HepG2 (cell line): ENCODE data around the gene ABCC3. TPM values are rescaled to one million over a fixed set of nuclear protein-coding genes. Genes with fewer than 3 reads are reported as not detected.

ENCODE experiments used
- BORCS8-MEF2B ChIP-seq: sonication (generic); formaldehyde crosslinking; IDR thresholded peaks from 2 replicates; pipeline ENCODE4 v1.8.0; 2022; ENCODE audit warnings: mild to moderate bottlenecking, missing genetic modification reagents
- CEBPB ChIP-seq: IDR thresholded peaks from 2 replicates; pipeline ENCODE4 v1.6.1; 2011; ENCODE audit warnings: low read depth, low read length, improper control_type of control experiment, borderline replicate concordance
- JUNB ChIP-seq: sonication (generic); formaldehyde crosslinking; IDR thresholded peaks from 2 replicates; pipeline ENCODE4 v1.8.0; 2022; ENCODE audit warnings: missing genetic modification reagents, mild to moderate bottlenecking, borderline replicate concordance
- MAFG ChIP-seq: sonication (generic); formaldehyde crosslinking; IDR thresholded peaks from 2 replicates; pipeline ENCODE4 v1.5.1; 2020; ENCODE audit warnings: mild to moderate bottlenecking, missing genetic modification reagents
- RFXAP ChIP-seq: sonication (generic); formaldehyde crosslinking; IDR thresholded peaks from 2 replicates; pipeline ENCODE4 v1.4.0; 2020; ENCODE audit warnings: missing genetic modification reagents, borderline replicate concordance
- SALL2 ChIP-seq: sonication (generic); formaldehyde crosslinking; IDR thresholded peaks from 2 replicates; pipeline ENCODE4 v1.8.1; 2023; ENCODE audit warnings: mild to moderate bottlenecking, missing genetic modification reagents, inconsistent platforms
- SMYD3 ChIP-seq: sonication (generic); formaldehyde crosslinking; IDR thresholded peaks from 2 replicates; pipeline ENCODE4 v1.8.1; 2023; ENCODE audit warnings: mild to moderate bottlenecking, missing genetic modification reagents
- SNRNP70 ChIP-seq: fragments of 200-400 bp; formaldehyde crosslinking; IDR thresholded peaks from 2 replicates; pipeline ENCODE4 v1.6.1; 2017; ENCODE audit warnings: mild to moderate bottlenecking, low read depth, low read length, moderate library complexity
- SRSF1 ChIP-seq: fragments of 200-400 bp; formaldehyde crosslinking; optimal IDR thresholded peaks from 2 replicates; pipeline ENCODE3; 2017; ENCODE audit warnings: mild to moderate bottlenecking, low read depth, low read length, moderate library complexity
- TEAD3 ChIP-seq: optimal IDR thresholded peaks from 2 replicates; pipeline ENCODE3; 2016; ENCODE audit warnings: borderline replicate concordance
- ZBTB42 ChIP-seq: sonication (generic); formaldehyde crosslinking; IDR thresholded peaks from 2 replicates; pipeline ENCODE4 v1.5.0; 2020; ENCODE audit warnings: mild to moderate bottlenecking, missing genetic modification reagents
- ZNF546 ChIP-seq: sonication (generic); formaldehyde crosslinking; conservative IDR thresholded peaks from 2 replicates; pipeline ENCODE4 v1.8.1; 2023; ENCODE audit warnings: mild to moderate bottlenecking, missing genetic modification reagents
- ZNF572 ChIP-seq: sonication (generic); formaldehyde crosslinking; IDR thresholded peaks from 2 replicates; pipeline ENCODE4 v1.5.1; 2020; ENCODE audit warnings: mild to moderate bottlenecking, missing genetic modification reagents
- polyA plus RNA-seq, 8 experiments: library from polyadenylated mRNA; depleted of rRNA in 3 of 8; stranded (reverse) in 7 of 8; unstranded in 1 of 8; fragments of >200 nt; fragmentation: Illumina TruSeq in 4 of 8; extraction: Trizol in 4 of 8; gene quantifications; 2 replicates each; pipeline versions ENCODE4 v1.2.1 to v1.2.3, GENCODE V29; 2011 to 2016; ENCODE audit warnings: low read depth in 4 of 8, missing spikeins in 1 of 8, mixed read lengths in 1 of 8; ENCODE audit not compliant: insufficient read depth in 1 of 8
- total RNA-seq, 5 experiments: library from RNA; depleted of rRNA; stranded (reverse); fragments of >200 nt; fragmentation: Illumina TruSeq; extraction: Trizol; gene quantifications; 2 replicates each; pipeline ENCODE4 v1.2.3, GENCODE V29; 2016; ENCODE audit warnings: low read depth in 1 of 5
- TF ChIP-seq, protein P1 (sequence below): sonication (generic); formaldehyde crosslinking; IDR thresholded peaks from 2 replicates; pipeline ENCODE4 v1.5.1; 2020; ENCODE audit warnings: mild to moderate bottlenecking, missing genetic modification reagents
- TF ChIP-seq, protein P2 (sequence below): sonication (generic); formaldehyde crosslinking; IDR thresholded peaks from 2 replicates; pipeline ENCODE4 v1.4.0; 2020; ENCODE audit warnings: missing genetic modification reagents, low read depth, mild to moderate bottlenecking, borderline replicate concordance
- TF ChIP-seq, protein P3 (sequence below): sonication (generic); formaldehyde crosslinking; IDR thresholded peaks from 2 replicates; pipeline ENCODE4 v1.8.1; 2022; ENCODE audit warnings: low read depth, mild to moderate bottlenecking, missing genetic modification reagents
- TF ChIP-seq, protein P4 (sequence below): sonication (generic); formaldehyde crosslinking; IDR thresholded peaks from 2 replicates; pipeline ENCODE4 v1.4.0; 2020; ENCODE audit warnings: mild to moderate bottlenecking, missing genetic modification reagents

ABCC3 gene
- total and polyA plus RNA-seq, 2 of the 13 experiments (the other 11 are each of a cell fraction or from before 2014, with no cell fraction given) = 25.2 to 50.7 TPM

DNA sequence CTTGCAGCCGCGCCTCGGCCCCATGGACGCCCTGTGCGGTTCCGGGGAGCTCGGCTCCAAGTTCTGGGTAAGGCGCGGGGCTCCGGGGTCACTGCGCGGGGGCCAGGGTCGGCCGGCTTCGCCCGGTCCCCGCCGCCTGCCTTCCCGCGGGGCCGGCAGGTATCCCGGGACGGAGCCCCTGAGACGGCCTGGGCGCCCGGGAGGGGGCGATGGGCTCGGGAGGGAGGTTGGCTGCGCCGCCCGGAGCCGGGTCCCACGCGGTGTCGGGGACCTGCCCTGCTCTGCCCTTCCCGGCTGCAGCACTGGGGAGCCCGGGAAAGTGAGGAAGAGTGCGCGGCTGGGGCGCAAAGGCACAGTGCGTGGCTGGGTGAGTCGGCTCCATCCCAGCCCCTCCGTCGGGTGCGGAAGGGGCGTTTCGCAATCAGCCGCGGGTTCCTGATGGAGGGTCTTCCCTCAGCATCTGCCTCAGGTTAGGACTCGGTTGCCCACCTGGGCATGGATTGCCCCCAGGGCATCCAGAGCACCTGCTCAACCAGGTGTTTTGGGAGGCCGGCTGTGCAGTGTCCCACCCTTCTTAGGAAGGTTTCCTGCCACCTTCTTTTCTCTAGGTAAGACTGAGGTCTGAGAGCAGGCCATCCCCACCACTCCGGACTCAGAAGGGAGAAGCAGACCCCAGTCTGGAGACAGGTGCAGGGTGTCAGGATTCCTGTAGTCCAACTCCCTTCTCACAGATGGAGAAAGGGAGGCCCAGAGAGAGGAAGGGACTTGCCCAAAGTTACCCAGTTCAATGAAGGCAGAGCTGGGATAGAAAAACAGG, 442 bp downstream of the ABCC3 start (continued):
- TF ChIP-seq, protein P1, sequence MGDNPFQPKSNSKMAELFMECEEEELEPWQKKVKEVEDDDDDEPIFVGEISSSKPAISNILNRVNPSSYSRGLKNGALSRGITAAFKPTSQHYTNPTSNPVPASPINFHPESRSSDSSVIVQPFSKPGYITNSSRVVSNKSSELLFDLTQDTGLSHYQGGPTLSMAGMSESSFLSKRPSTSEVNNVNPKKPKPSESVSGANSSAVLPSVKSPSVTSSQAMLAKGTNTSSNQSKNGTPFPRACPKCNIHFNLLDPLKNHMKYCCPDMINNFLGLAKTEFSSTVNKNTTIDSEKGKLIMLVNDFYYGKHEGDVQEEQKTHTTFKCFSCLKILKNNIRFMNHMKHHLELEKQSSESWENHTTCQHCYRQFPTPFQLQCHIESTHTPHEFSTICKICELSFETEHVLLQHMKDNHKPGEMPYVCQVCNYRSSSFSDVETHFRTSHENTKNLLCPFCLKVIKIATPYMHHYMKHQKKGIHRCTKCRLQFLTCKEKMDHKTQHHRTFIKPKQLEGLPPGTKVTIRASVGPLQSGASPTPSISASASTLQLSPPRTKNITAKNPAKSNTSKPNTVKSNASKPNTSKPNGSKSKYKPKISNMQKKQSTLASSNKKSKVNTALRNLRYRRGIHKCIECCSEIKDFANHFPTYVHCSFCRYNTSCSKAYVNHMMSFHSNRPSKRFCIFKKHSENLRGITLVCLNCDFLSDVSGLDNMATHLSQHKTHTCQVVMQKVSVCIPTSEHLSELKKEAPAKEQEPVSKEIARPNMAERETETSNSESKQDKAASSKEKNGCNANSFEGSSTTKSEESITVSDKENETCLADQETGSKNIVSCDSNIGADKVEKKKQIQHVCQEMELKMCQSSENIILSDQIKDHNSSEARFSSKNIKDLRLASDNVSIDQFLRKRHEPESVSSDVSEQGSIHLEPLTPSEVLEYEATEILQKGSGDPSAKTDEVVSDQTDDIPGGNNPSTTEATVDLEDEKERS (CRISPR knock-in tag) = no peak
- TF ChIP-seq ZBTB42 (no peak), BORCS8-MEF2B (CRISPR knock-in tag) (no peak), TEAD3 (no peak), CEBPB (peak; percentile 91), ZNF546 (CRISPR knock-in tag) (no peak), SALL2 (CRISPR knock-in tag) (no peak), RFXAP (CRISPR knock-in tag) (no peak), SMYD3 (no peak), SNRNP70 (no peak), SRSF1 (no peak), ZNF572 (CRISPR knock-in tag) (no peak), MAFG (CRISPR knock-in tag) (no peak), JUNB (CRISPR knock-in tag) (no peak)
- TF ChIP-seq, protein P2, sequence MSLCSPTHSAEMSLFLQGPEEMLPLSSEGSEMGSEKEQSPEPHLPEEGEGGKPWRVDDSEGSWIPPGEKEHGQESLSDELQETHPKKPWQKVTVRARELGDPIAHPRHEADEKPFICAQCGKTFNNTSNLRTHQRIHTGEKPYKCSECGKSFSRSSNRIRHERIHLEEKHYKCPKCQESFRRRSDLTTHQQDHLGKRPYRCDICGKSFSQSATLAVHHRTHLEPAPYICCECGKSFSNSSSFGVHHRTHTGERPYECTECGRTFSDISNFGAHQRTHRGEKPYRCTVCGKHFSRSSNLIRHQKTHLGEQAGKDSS (CRISPR knock-in tag) = peak; percentile 51; the same call in 1 of the 2 replicates
- TF ChIP-seq, protein P3, sequence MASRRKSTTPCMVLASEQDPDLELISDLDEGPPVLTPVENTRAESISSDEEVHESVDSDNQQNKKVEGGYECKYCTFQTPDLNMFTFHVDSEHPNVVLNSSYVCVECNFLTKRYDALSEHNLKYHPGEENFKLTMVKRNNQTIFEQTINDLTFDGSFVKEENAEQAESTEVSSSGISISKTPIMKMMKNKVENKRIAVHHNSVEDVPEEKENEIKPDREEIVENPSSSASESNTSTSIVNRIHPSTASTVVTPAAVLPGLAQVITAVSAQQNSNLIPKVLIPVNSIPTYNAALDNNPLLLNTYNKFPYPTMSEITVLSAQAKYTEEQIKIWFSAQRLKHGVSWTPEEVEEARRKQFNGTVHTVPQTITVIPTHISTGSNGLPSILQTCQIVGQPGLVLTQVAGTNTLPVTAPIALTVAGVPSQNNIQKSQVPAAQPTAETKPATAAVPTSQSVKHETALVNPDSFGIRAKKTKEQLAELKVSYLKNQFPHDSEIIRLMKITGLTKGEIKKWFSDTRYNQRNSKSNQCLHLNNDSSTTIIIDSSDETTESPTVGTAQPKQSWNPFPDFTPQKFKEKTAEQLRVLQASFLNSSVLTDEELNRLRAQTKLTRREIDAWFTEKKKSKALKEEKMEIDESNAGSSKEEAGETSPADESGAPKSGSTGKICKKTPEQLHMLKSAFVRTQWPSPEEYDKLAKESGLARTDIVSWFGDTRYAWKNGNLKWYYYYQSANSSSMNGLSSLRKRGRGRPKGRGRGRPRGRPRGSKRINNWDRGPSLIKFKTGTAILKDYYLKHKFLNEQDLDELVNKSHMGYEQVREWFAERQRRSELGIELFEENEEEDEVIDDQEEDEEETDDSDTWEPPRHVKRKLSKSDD = peak; percentile 56
- TF ChIP-seq, protein P4, sequence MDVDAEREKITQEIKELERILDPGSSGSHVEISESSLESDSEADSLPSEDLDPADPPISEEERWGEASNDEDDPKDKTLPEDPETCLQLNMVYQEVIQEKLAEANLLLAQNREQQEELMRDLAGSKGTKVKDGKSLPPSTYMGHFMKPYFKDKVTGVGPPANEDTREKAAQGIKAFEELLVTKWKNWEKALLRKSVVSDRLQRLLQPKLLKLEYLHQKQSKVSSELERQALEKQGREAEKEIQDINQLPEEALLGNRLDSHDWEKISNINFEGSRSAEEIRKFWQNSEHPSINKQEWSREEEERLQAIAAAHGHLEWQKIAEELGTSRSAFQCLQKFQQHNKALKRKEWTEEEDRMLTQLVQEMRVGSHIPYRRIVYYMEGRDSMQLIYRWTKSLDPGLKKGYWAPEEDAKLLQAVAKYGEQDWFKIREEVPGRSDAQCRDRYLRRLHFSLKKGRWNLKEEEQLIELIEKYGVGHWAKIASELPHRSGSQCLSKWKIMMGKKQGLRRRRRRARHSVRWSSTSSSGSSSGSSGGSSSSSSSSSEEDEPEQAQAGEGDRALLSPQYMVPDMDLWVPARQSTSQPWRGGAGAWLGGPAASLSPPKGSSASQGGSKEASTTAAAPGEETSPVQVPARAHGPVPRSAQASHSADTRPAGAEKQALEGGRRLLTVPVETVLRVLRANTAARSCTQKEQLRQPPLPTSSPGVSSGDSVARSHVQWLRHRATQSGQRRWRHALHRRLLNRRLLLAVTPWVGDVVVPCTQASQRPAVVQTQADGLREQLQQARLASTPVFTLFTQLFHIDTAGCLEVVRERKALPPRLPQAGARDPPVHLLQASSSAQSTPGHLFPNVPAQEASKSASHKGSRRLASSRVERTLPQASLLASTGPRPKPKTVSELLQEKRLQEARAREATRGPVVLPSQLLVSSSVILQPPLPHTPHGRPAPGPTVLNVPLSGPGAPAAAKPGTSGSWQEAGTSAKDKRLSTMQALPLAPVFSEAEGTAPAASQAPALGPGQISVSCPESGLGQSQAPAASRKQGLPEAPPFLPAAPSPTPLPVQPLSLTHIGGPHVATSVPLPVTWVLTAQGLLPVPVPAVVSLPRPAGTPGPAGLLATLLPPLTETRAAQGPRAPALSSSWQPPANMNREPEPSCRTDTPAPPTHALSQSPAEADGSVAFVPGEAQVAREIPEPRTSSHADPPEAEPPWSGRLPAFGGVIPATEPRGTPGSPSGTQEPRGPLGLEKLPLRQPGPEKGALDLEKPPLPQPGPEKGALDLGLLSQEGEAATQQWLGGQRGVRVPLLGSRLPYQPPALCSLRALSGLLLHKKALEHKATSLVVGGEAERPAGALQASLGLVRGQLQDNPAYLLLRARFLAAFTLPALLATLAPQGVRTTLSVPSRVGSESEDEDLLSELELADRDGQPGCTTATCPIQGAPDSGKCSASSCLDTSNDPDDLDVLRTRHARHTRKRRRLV (CRISPR knock-in tag) = no peak
